ENCODE results near the gene HSD17B2.

- TF ChIP-seq, protein P1, sequence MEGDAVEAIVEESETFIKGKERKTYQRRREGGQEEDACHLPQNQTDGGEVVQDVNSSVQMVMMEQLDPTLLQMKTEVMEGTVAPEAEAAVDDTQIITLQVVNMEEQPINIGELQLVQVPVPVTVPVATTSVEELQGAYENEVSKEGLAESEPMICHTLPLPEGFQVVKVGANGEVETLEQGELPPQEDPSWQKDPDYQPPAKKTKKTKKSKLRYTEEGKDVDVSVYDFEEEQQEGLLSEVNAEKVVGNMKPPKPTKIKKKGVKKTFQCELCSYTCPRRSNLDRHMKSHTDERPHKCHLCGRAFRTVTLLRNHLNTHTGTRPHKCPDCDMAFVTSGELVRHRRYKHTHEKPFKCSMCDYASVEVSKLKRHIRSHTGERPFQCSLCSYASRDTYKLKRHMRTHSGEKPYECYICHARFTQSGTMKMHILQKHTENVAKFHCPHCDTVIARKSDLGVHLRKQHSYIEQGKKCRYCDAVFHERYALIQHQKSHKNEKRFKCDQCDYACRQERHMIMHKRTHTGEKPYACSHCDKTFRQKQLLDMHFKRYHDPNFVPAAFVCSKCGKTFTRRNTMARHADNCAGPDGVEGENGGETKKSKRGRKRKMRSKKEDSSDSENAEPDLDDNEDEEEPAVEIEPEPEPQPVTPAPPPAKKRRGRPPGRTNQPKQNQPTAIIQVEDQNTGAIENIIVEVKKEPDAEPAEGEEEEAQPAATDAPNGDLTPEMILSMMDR (conservative IDR thresholded peaks at IDR 0.05; ENCODE audit: low read depth, low read length), result no peak
- TF ChIP-seq EZH2 (IDR thresholded peaks at IDR 0.05; ENCODE audit: low read length, unreplicated experiment) (no peak), EZH2phosphoT487 (IDR thresholded peaks at IDR 0.05; ENCODE audit: borderline replicate concordance, low read length) (no peak)
These were observed 11.8 kb upstream of the HSD17B2 start for GRCh38 chr16:82023206-82023605.
